ENCODE measurements around the gene PCDH10.

- TF ChIP-seq, protein P1, sequence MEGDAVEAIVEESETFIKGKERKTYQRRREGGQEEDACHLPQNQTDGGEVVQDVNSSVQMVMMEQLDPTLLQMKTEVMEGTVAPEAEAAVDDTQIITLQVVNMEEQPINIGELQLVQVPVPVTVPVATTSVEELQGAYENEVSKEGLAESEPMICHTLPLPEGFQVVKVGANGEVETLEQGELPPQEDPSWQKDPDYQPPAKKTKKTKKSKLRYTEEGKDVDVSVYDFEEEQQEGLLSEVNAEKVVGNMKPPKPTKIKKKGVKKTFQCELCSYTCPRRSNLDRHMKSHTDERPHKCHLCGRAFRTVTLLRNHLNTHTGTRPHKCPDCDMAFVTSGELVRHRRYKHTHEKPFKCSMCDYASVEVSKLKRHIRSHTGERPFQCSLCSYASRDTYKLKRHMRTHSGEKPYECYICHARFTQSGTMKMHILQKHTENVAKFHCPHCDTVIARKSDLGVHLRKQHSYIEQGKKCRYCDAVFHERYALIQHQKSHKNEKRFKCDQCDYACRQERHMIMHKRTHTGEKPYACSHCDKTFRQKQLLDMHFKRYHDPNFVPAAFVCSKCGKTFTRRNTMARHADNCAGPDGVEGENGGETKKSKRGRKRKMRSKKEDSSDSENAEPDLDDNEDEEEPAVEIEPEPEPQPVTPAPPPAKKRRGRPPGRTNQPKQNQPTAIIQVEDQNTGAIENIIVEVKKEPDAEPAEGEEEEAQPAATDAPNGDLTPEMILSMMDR (IDR thresholded peaks at IDR 0.05) = no peak
- TF ChIP-seq POLR2A (IDR thresholded peaks at IDR 0.05) = no peak
Observed at GRCh38 chr4:133112641-133113040, 36.5 kb upstream of the PCDH10 start.

Measured in thyroid gland (tissue), 4 donors.